ENCODE measurements around the gene MATN1.

MATN1 gene

DNA sequence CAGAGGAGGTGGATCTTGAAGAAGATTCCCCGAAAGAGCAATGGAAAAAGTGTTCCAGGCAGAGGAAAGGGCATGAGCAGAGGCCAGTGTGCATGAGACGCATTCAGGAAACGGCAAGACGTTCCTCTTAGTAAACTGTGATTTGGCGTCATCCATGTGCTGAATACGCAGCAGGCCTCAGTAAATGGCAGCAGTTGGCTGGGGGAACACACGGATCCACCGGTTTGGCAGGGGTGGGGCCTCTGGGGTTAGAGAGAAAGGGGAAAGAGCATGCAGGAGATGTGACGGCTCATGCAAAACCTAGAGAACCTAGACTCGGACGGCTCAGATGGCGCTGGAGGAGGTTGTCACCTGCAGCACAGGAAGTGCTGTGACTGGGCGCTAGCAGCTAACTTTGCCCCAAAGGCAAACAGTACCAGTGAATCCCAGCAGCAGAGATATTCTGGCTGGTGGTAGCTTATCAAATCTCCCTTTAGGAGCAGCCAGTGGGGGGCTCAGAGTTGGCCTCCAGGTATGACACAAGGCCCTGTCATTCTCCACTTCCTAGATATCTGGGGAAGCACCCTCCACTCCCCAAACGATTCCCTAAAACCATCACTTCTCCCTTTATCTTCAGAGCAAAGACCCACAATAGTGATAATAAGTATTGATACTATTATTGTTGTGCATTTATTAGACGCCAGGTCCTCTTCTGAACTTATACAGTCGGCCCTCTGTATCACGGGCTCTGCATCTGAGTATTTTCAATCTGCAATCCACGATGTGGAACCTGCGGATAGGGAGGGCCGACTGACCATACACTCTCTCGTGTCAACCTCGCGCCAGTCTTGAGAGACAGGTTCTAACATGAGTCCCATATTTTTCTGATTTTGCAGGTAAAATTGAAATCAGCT, 26.6 kb upstream of the MATN1 start:
- Histone ChIP-seq H3K4me3 (IDR thresholded peaks at IDR 0.05; ENCODE audit: insufficient read depth, low read depth, low read length) (no peak overlapping the region), H3K4me2 (no peak overlapping the region), H3K4me1 (ENCODE audit: low read depth, poor library complexity, severe bottlenecking) (peaks cover 70% of the 10 kb centered on the region), H4K20me1 (ENCODE audit: insufficient read depth) (no peaks in the 10 kb centered on the region), H3K36me3 (ENCODE audit: insufficient read depth) (no peaks in the 10 kb centered on the region), H3K9ac (no peak overlapping the region), H3K27ac (no peak overlapping the region), H3K27me3 (ENCODE audit: insufficient read depth, low read depth) (no peaks in the 10 kb centered on the region; the same call in 1 of the 2 replicates), H2AFZ (ENCODE audit: low read depth) (no peak overlapping the region), H3K79me2 (ENCODE audit: insufficient read depth, low read depth) (peaks cover 12% of the 10 kb centered on the region; the same call in 1 of the 2 replicates)
- TF ChIP-seq, protein P1, sequence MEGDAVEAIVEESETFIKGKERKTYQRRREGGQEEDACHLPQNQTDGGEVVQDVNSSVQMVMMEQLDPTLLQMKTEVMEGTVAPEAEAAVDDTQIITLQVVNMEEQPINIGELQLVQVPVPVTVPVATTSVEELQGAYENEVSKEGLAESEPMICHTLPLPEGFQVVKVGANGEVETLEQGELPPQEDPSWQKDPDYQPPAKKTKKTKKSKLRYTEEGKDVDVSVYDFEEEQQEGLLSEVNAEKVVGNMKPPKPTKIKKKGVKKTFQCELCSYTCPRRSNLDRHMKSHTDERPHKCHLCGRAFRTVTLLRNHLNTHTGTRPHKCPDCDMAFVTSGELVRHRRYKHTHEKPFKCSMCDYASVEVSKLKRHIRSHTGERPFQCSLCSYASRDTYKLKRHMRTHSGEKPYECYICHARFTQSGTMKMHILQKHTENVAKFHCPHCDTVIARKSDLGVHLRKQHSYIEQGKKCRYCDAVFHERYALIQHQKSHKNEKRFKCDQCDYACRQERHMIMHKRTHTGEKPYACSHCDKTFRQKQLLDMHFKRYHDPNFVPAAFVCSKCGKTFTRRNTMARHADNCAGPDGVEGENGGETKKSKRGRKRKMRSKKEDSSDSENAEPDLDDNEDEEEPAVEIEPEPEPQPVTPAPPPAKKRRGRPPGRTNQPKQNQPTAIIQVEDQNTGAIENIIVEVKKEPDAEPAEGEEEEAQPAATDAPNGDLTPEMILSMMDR (conservative IDR thresholded peaks at IDR 0.05; ENCODE audit: low read depth, low read length), result no peak

DNA sequence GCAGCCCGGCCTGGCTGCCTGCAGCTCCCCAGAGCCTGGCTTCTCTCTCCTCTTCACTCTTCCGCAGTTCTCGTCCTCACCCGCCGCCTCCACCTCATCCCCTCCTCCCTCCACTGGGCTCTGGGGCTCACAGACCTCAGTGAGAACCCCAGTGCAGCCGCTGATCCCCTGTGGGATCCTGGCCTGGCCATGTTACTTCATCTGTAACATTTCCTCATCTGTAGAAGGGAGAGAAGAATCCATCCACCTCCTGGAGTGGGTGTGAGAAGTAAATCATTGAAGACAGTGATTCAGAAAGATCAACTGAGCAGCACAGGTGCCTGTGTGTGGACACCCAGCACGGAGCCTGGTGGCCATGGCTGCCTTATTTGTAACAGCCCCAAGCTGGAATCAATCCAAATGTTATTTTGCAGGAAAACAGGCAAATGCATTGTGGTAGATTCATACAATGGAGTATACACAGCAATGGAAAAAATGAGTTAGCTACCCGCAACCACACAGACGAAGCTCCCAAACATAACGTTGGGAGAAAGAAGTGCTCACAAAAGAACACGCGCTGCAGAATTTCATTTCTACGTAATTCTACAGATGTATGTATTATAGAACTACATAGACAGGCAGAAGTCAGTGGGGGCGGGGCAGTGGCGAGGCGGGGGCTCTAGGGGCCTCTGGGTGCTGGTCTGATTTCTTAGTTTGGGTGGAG, 25.5 kb upstream of the MATN1 start:
- no peaks in the 10 kb centered on the region for H4K20me1 ChIP-seq (ENCODE audit: insufficient read depth)

DNA sequence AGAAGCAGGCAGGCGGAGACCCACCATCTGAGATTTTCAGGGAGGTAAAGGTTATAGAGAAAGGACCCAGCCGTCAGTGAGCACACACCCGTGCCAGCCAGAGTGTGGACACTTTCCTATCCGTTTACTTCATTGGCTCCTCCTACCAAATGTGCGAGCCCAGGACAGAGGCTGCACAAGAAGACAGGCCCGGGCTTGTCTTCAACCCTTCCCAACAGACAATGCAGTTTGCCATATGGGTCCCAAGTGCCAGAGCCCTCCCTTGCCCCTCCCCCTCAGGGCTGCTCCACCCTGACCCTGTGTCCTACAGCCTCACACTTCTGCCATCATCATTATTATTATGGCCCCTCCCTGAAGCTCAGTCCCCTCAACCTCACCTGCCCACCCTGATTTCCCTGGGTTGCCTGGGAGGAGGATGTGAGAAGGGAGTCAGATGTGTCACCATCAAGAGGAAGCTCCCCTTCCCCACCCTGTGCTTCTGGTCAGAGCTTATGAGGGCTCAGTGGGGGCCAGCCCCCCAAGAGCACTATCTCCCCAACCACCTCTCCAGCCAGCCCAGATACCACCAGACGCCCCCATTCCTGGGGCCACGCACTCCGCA, 24.8 kb upstream of the MATN1 start:
- H3K4me3 ChIP-seq (IDR thresholded peaks at IDR 0.05; ENCODE audit: insufficient read depth, low read depth, low read length), result no peak overlapping the region
- H3K9ac ChIP-seq, result no peak overlapping the region
- H2AFZ ChIP-seq (ENCODE audit: low read depth), result no peak overlapping the region
- H3K27ac ChIP-seq, result peak overlapping the region; percentile 90; the same call in 1 of the 2 replicates
- H3K27me3 ChIP-seq (ENCODE audit: insufficient read depth, low read depth), result no peaks in the 10 kb centered on the region; the same call in 1 of the 2 replicates
- TF ChIP-seq, protein P1 (conservative IDR thresholded peaks at IDR 0.05; ENCODE audit: low read depth, low read length), result no peak
- peaks cover 76% of the 10 kb centered on the region for H3K4me1 ChIP-seq (ENCODE audit: low read depth, poor library complexity, severe bottlenecking)
- H3K4me2 ChIP-seq, result peak overlapping the region; percentile 95; the same call in 1 of the 2 replicates
- H4K20me1 ChIP-seq (ENCODE audit: insufficient read depth), result no peaks in the 10 kb centered on the region
- H3K79me2 ChIP-seq (ENCODE audit: insufficient read depth, low read depth), result no peaks in the 10 kb centered on the region; the same call in 1 of the 2 replicates
- no peaks in the 10 kb centered on the region for H3K36me3 ChIP-seq (ENCODE audit: insufficient read depth)

More for the DNA sequence above, 25.5 kb upstream of the MATN1 start:
- peaks cover 70% of the 10 kb centered on the region for H3K4me1 ChIP-seq (ENCODE audit: low read depth, poor library complexity, severe bottlenecking)
- H3K9ac ChIP-seq, result no peak overlapping the region
- peaks cover under 1% of the 10 kb centered on the region; the same call in 1 of the 2 replicates for H3K79me2 ChIP-seq (ENCODE audit: insufficient read depth, low read depth)
- H3K4me3 ChIP-seq (IDR thresholded peaks at IDR 0.05; ENCODE audit: insufficient read depth, low read depth, low read length), result no peak overlapping the region
- no peak overlapping the region for H2AFZ ChIP-seq (ENCODE audit: low read depth)
- H3K27me3 ChIP-seq (ENCODE audit: insufficient read depth, low read depth), result no peaks in the 10 kb centered on the region; the same call in 1 of the 2 replicates
- H3K27ac ChIP-seq, result peak overlapping the region; percentile 26; the same call in 1 of the 2 replicates
- peak overlapping the region; percentile 21; the same call in 1 of the 2 replicates for H3K4me2 ChIP-seq
- TF ChIP-seq, protein P1 (conservative IDR thresholded peaks at IDR 0.05; ENCODE audit: low read depth, low read length), result no peak
- H3K36me3 ChIP-seq (ENCODE audit: insufficient read depth), result no peaks in the 10 kb centered on the region

Measured in KMS-11 (cell line).